PC-3 (cell line): Measurements from ENCODE around the gene CNTN2. TPM values are rescaled to one million over a fixed set of nuclear protein-coding genes. Genes with fewer than 3 reads are reported as not detected.

Source experiments
- ATAC-seq: fragments of 200-7000 bp; cut with Tn5 transposase; 2 replicates; pipeline ENCODE4 v1.9.1; 2020; ENCODE audit warnings: mild to moderate bottlenecking, moderate library complexity
- BruUV-seq: library from RNA; stranded (reverse); fragments of 400-500 nt; replicated peaks from 2 replicates; lab custom pipeline; 2021; lab: Mats Ljungman, UMichigan
- CTCF ChIA-PET: fragments of 300-600 bp; sonication (Branson Sonifier 250); formaldehyde crosslinking; loops from one replicate; lab custom pipeline; 2022; ENCODE audit warnings: antibody characterized with exemption; lab: Charles Lee
- POLR2A ChIA-PET: fragments of 300-600 bp; sonication (Branson Sonifier 250); formaldehyde crosslinking; loops from one replicate; lab custom pipeline; 2022; ENCODE audit warnings: antibody characterized with exemption; ENCODE audit not compliant: unreplicated experiment; lab: Charles Lee
- DNase-seq: peaks from one replicate; pipeline ENCODE4 v3.0.0-alpha.2; 2015
- H2AFZ ChIP-seq: fragments of 300-600 bp; sonication (generic); 2 replicates; pipeline ENCODE4 v1.6.0; 2016; ENCODE audit warnings: antibody characterized with exemption, low read length
- H3F3A ChIP-seq: fragments of 300-600 bp; sonication (generic); one replicate; pipeline ENCODE4 v1.6.0; 2017; ENCODE audit warnings: antibody characterized with exemption, low read length, control low read depth, mild to moderate bottlenecking; ENCODE audit not compliant: unreplicated experiment
- H3K27ac ChIP-seq: fragments of 300-600 bp; sonication (generic); 2 replicates; pipeline ENCODE4 v1.5.1; 2016; ENCODE audit warnings: mild to moderate bottlenecking, low read length
- H3K27me3 ChIP-seq: fragments of 300-600 bp; sonication (generic); 2 replicates; pipeline ENCODE4 v1.6.1; 2016; ENCODE audit warnings: low read length, mixed read lengths
- H3K36me3 ChIP-seq: fragments of 300-600 bp; sonication (generic); 2 replicates; pipeline ENCODE4 v1.6.1; 2016; ENCODE audit warnings: low read depth, mixed run types, low read length, mixed read lengths
- H3K4me1 ChIP-seq: fragments of 300-600 bp; sonication (generic); 2 replicates; pipeline ENCODE4 v1.5.1; 2016; ENCODE audit warnings: low read length; ENCODE audit not compliant: insufficient read depth
- H3K4me2 ChIP-seq: fragments of 300-600 bp; sonication (generic); 2 replicates; pipeline ENCODE4 v1.6.0; 2016; ENCODE audit warnings: low read length
- H3K4me3 ChIP-seq: fragments of 300-600 bp; sonication (generic); 2 replicates; pipeline ENCODE4 v1.5.1; 2016; ENCODE audit warnings: mild to moderate bottlenecking, low read length, mixed read lengths
- H3K79me2 ChIP-seq: fragments of 300-600 bp; sonication (generic); 2 replicates; pipeline ENCODE4 v1.6.1; 2017; ENCODE audit warnings: low read length, mixed read lengths
- H3K9ac ChIP-seq: fragments of 300-600 bp; sonication (generic); 2 replicates; pipeline ENCODE4 v1.6.0; 2016; ENCODE audit warnings: mild to moderate bottlenecking, low read length
- H3K9me2 ChIP-seq: fragments of 300-600 bp; sonication (generic); replicated peaks from 2 replicates; pipeline ENCODE4 v1.6.1; 2016; ENCODE audit warnings: mixed run types, low read length, mixed read lengths
- H3K9me3 ChIP-seq: fragments of 300-600 bp; sonication (generic); 2 replicates; pipeline ENCODE4 v1.6.1; 2016; ENCODE audit warnings: low read length, mixed read lengths
- H4K20me1 ChIP-seq: fragments of 300-600 bp; sonication (generic); 2 replicates; pipeline ENCODE4 v1.6.1; 2016; ENCODE audit warnings: low read length, mixed read lengths
- CTCF ChIP-seq: fragments of 300-600 bp; sonication (generic); conservative IDR thresholded peaks from 2 replicates; pipeline ENCODE4 v1.5.1; 2017; ENCODE audit warnings: antibody characterized with exemption, low read depth, mild to moderate bottlenecking, low read length
- EZH2 ChIP-seq: fragments of 300-600 bp; sonication (generic); IDR thresholded peaks from one replicate; pipeline ENCODE4 v1.6.1; 2017; ENCODE audit warnings: antibody characterized with exemption, mild to moderate bottlenecking, low read length; ENCODE audit not compliant: unreplicated experiment
- EZH2phosphoT487 ChIP-seq: fragments of 300-600 bp; sonication (generic); IDR thresholded peaks from 2 replicates; pipeline ENCODE4 v1.6.1; 2018; ENCODE audit warnings: mild to moderate bottlenecking, antibody characterized with exemption, low read length, borderline replicate concordance
- intact Hi-C: fragments of 100-400 bp; cut with micrococcal nuclease; formaldehyde crosslinking; loops from 2 replicates; pipeline ENCODE4 v1.9.0; 2023
- total RNA-seq: library from RNA; depleted of rRNA; stranded (reverse); fragments of >200 nt; gene quantifications from 2 replicates; pipeline ENCODE4 v1.2.3, GENCODE V29; 2014

CNTN2 gene
- total RNA-seq, 1 experiment from 2014 or later = 0.07 TPM

GRCh38 chr1:205109711-205110110, 66.7 kb downstream of the CNTN2 start:
- intact Hi-C loops = no loop called here
- H3K4me2 ChIP-seq = no peak overlapping the region
- TF ChIP-seq CTCF (no peak), EZH2phosphoT487 (no peak), EZH2 (no peak)
- H3K9me2 ChIP-seq = no peaks in the 10 kb centered on the region
- ATAC-seq (no peak), DNase-seq (no peak)
- H3K79me2 ChIP-seq = 0 out of 2 replicates have a peak, but pooled peaks cover 4% of the 10 kb centered on the region
- H3K27me3 ChIP-seq = no peaks in the 10 kb centered on the region
- H3K4me1 ChIP-seq = no peaks in the 10 kb centered on the region
- 0 out of 2 replicates have a peak, but pooled peaks cover 4% of the 10 kb centered on the region for H4K20me1 ChIP-seq
- peaks cover 63% of the 10 kb centered on the region for H3K36me3 ChIP-seq
- no peaks in the 10 kb centered on the region for H3K9me3 ChIP-seq
- BruUV-seq = no TSS peak
- CTCF ChIA-PET = no interaction called here
- H2AFZ ChIP-seq = no peak overlapping the region
- H3K27ac ChIP-seq = no peak overlapping the region
- POLR2A ChIA-PET = interaction anchor here (0.6 kb wide), 1 partner anchor 25 kb away, joined by 15 read pairs; no protein-coding TSS in a partner anchor
- no peak overlapping the region for H3K4me3 ChIP-seq
- H3K9ac ChIP-seq = no peak overlapping the region
- H3F3A ChIP-seq = no peaks in the 10 kb centered on the region

DNA sequence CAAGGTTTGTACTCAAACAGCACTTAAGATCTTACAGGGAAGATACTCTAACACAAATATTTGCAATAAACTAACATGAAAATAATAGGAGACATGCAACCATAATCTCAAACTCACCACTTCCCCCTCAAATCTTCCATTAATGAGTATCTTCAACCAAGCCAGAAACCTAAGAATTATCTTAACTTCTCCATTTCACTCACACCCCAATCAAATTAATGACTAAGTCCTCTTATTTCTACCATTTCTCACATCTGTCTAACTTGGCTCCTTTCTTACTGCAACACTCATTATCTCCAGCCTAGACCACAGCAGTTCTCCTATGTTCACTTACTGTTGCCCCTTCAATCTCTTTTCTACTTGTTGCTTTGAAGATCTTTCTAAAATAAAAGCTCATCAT, 68.3 kb downstream of the CNTN2 start:
- ATAC-seq (no peak), DNase-seq (no peak)
- POLR2A ChIA-PET = no interaction called here
- H3F3A ChIP-seq = no peaks in the 10 kb centered on the region
- intact Hi-C loops = no loop called here
- H3K9ac ChIP-seq = no peak overlapping the region
- no peaks in the 10 kb centered on the region for H3K9me3 ChIP-seq
- H4K20me1 ChIP-seq = 0 out of 2 replicates have a peak, but pooled peaks cover 4% of the 10 kb centered on the region
- H3K4me1 ChIP-seq = no peaks in the 10 kb centered on the region
- no peak for TF ChIP-seq CTCF
- no peak for TF ChIP-seq EZH2
- TF ChIP-seq EZH2phosphoT487 = no peak
- no peak overlapping the region for H3K27ac ChIP-seq
- H3K9me2 ChIP-seq = no peaks in the 10 kb centered on the region
- peaks cover 14% of the 10 kb centered on the region for H3K79me2 ChIP-seq
- H2AFZ ChIP-seq = no peak overlapping the region
- CTCF ChIA-PET = no interaction called here
- no peaks in the 10 kb centered on the region for H3K27me3 ChIP-seq
- peaks cover 58% of the 10 kb centered on the region for H3K36me3 ChIP-seq
- H3K4me3 ChIP-seq = no peak overlapping the region
- no TSS peak for BruUV-seq
- H3K4me2 ChIP-seq = no peak overlapping the region

- DNase-seq = no peak
- no peak for ATAC-seq
- peaks cover 24% of the 10 kb centered on the region for H3K4me1 ChIP-seq
- CTCF ChIA-PET = no interaction called here
- no peaks in the 10 kb centered on the region for H3K9me3 ChIP-seq
- H3K9ac ChIP-seq = no peak overlapping the region
- peaks cover 19% of the 10 kb centered on the region; the same call in 1 of the 2 replicates for H3K36me3 ChIP-seq
- no TSS peak for BruUV-seq
- TF ChIP-seq EZH2 = no peak
- no peak for TF ChIP-seq EZH2phosphoT487
- no peak for TF ChIP-seq CTCF
- no peaks in the 10 kb centered on the region for H3K9me2 ChIP-seq
- no peaks in the 10 kb centered on the region for H3F3A ChIP-seq
- POLR2A ChIA-PET = no interaction called here
- peaks cover 59% of the 10 kb centered on the region for H3K79me2 ChIP-seq
- H2AFZ ChIP-seq = no peak overlapping the region
- H3K4me3 ChIP-seq = no peak overlapping the region
- intact Hi-C loops = no loop called here
- H3K4me2 ChIP-seq = no peak overlapping the region
- H3K27ac ChIP-seq = no peak overlapping the region
- H4K20me1 ChIP-seq = peaks cover 21% of the 10 kb centered on the region
- no peaks in the 10 kb centered on the region for H3K27me3 ChIP-seq
These were observed 75.7 kb downstream of the CNTN2 start for GRCh38 chr1:205118752-205119151.
